Spleen (tissue), 11 donors: ENCODE data around the gene USP24. TPM values are rescaled to one million over a fixed set of nuclear protein-coding genes. Genes with fewer than 3 reads are reported as not detected.
A peak's percentile ranks its signal among the peaks of the same experiment; 100 is the strongest.

ENCODE experiments used
- DNase-seq: peaks from one replicate; pipeline ENCODE4 v3.0.0-alpha.2; 2020
- H3K27ac ChIP-seq, 8 donors: fragments of 200-600 bp; sonication (generic) in 7 of 8; 1 replicate in 4 of 8; 2 replicates in 4 of 8; pipeline versions ENCODE4 v1.5.0 to v1.8.0; 2016 to 2021; ENCODE audit warnings: inconsistent platforms in 4 of 8, mild to moderate bottlenecking in 4 of 8, moderate library complexity in 1 of 8
- H3K27me3 ChIP-seq, 7 donors: fragments of 200-600 bp; sonication (generic) in 6 of 7; replicated peaks in 1 of 7; 1 replicate in 4 of 7; 2 replicates in 3 of 7; pipeline versions ENCODE4 v1.5.0 to v1.8.0; 2016 to 2021; ENCODE audit warnings: inconsistent platforms in 3 of 7, mild to moderate bottlenecking in 1 of 7
- H3K36me3 ChIP-seq, 6 donors: fragments of 200-600 bp; sonication (generic) in 5 of 6; 1 replicate in 4 of 6; 2 replicates in 2 of 6; pipeline versions ENCODE4 v1.5.0 to v1.8.0; 2016 to 2021; ENCODE audit warnings: inconsistent platforms in 2 of 6
- H3K4me1 ChIP-seq, 6 donors: fragments of 200-600 bp; sonication (generic) in 5 of 6; 1 replicate in 3 of 6; 2 replicates in 3 of 6; pipeline versions ENCODE4 v1.5.0 to v1.8.0; 2016 to 2021; ENCODE audit warnings: inconsistent platforms in 3 of 6
- H3K4me3 ChIP-seq, 8 donors: fragments of 200-600 bp; sonication (generic) in 7 of 8; 1 replicate in 4 of 8; 2 replicates in 4 of 8; pipeline versions ENCODE4 v1.5.0 to v1.8.0; 2016 to 2021; ENCODE audit warnings: inconsistent platforms in 4 of 8, mild to moderate bottlenecking in 4 of 8, moderate library complexity in 2 of 8
- H3K9me3 ChIP-seq, 8 donors: fragments of 200-600 bp; sonication (generic) in 7 of 8; 1 replicate in 4 of 8; 2 replicates in 4 of 8; pipeline versions ENCODE4 v1.5.0 to v1.8.0; 2016 to 2021; ENCODE audit warnings: inconsistent platforms in 4 of 8
- POLR2A ChIP-seq, 3 donors: fragments of 450-650 bp; IDR thresholded peaks; one replicate each; pipeline ENCODE4 v1.5.1; 2017; ENCODE audit warnings: antibody characterized with exemption in 3 of 3, mild to moderate bottlenecking in 1 of 3
- POLR2AphosphoS5 ChIP-seq, 3 donors: sonication (generic); formaldehyde crosslinking; IDR thresholded peaks; one replicate each; pipeline ENCODE4 v1.5.1; 2017; ENCODE audit warnings: antibody characterized with exemption in 3 of 3
- WGBS, 5 donors: extraction: QIAGEN DNeasy Blood & Tissue Kit in 3 of 5; methylation state at CpG; one replicate each; pipeline versions ENCODE4 v1.1.5 to v1.1.7; 2013 to 2018; 5-methylcytosine and 5-hydroxymethylcytosine counted together
- intact Hi-C: fragments of 100-400 bp; cut with DNase I; formaldehyde crosslinking; loops from one replicate; pipeline ENCODE4 v1.15.0; 2023; ENCODE audit warnings: low total_unique reads
- polyA plus RNA-seq, 3 donors: library from polyadenylated mRNA; stranded (reverse); fragments of 200-250 nt; gene quantifications; one replicate each; pipeline ENCODE4 v1.2.1, GENCODE V29; 2013
- total RNA-seq, 7 donors: library from RNA; depleted of rRNA in 3 of 7; stranded (reverse); fragments of >200 nt in 3 of 7; fragmentation: NEBNext Ultra II Directional in 4 of 7; extraction: Animal tissue kit (Norgen Biotek cat#: 25700) in 4 of 7; gene quantifications; one replicate each; pipeline versions ENCODE4 v1.1.0 to v1.2.1, GENCODE V29; 2016 to 2021
- TF ChIP-seq, protein P1 (sequence below), 11 experiments: fragments of 200-600 bp in 7 of 11; fragments of 450-650 bp in 4 of 11; sonication (generic) in 4 of 11; IDR thresholded peaks in 8 of 11; conservative IDR thresholded peaks in 3 of 11; 1 replicate in 7 of 11; 2 replicates in 4 of 11; pipeline versions ENCODE4 v1.4.0 to v1.8.0; 2016 to 2021; ENCODE audit warnings: antibody characterized with exemption in 11 of 11, inconsistent platforms in 4 of 11, mild to moderate bottlenecking in 1 of 11
- donor health status: healthy with polysubstance abuse.
- donor health status: DM: no; HTN: no; CAD: no; lungs with moderate emphysema.
- donor health status: DM: no; HTN: no; CAD: no.
- donor health status: Bipolar disorder and iron deficiency.
- donor health status: healthy.
- donor health status: DM: no; HTN: no; CAD: no.
- donor health status: DM: yes; HTN: yes; CAD: no.

Gene USP24
- total and polyA plus RNA-seq, 10 donors, result 11.6 to 94.5 (median 70.1) TPM

DNA sequence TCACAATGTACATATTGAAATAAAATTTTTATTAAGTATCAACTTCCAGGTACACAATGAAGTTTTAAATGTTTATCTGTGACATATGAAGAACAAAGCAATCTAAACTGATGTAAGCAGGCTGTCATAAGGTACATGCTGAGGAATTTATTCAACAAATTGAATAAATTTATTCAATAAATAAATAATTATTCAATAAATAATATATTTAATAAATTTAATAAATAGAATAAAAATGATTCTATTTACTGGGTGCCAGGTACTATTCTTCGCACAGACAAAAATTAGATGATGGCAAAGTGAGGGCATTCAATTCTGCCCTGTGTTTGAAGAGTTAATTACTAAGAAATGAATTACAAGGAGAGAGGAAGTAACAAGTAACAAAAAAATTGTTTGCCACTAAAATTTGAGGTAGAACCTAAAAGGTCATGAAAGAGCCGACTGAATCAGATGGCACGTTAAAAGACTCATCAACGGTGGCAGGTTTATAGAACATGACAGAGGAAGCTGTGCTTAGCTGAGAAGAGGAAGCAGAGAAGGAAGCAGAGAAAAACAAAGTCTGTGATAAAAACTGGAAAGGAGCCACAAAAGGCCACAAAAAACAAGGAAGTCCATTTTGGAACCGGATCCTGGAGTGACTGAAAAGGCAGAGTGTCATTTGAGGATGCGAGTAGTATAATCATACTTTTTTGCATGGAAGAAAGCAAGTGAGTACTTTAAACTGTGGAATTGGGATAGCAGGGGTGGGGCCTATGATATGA is 2.2 kb upstream of the USP24 start:
- peak overlapping the region; percentile 38 to 99 (median 97) for H3K27ac ChIP-seq
- DNase-seq, result no peak
- H3K4me3 ChIP-seq, result no peak overlapping the region
- 16 to 18% (median 18%) methylated on average over 6 of the region's 6 CpGs for WGBS, 5 donors
- intact Hi-C loops, result no loop called here
- no peaks in the 10 kb centered on the region for H3K36me3 ChIP-seq
- TF ChIP-seq POLR2A (IDR thresholded peaks at IDR 0.05) (no peak), POLR2AphosphoS5 (IDR thresholded peaks at IDR 0.05) (peak in 1 of 3 donors; percentile 64)
- TF ChIP-seq, protein P1, sequence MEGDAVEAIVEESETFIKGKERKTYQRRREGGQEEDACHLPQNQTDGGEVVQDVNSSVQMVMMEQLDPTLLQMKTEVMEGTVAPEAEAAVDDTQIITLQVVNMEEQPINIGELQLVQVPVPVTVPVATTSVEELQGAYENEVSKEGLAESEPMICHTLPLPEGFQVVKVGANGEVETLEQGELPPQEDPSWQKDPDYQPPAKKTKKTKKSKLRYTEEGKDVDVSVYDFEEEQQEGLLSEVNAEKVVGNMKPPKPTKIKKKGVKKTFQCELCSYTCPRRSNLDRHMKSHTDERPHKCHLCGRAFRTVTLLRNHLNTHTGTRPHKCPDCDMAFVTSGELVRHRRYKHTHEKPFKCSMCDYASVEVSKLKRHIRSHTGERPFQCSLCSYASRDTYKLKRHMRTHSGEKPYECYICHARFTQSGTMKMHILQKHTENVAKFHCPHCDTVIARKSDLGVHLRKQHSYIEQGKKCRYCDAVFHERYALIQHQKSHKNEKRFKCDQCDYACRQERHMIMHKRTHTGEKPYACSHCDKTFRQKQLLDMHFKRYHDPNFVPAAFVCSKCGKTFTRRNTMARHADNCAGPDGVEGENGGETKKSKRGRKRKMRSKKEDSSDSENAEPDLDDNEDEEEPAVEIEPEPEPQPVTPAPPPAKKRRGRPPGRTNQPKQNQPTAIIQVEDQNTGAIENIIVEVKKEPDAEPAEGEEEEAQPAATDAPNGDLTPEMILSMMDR (IDR thresholded peaks at IDR 0.05 in 8 of 11, conservative IDR thresholded peaks at IDR 0.05 in 3 of 11), result no peak
- no peaks in the 10 kb centered on the region for H3K27me3 ChIP-seq
- H3K4me1 ChIP-seq, result peaks cover 37 to 54% (median 50%) of the 10 kb centered on the region in 6 donors
- H3K9me3 ChIP-seq, result no peaks in the 10 kb centered on the region

DNA sequence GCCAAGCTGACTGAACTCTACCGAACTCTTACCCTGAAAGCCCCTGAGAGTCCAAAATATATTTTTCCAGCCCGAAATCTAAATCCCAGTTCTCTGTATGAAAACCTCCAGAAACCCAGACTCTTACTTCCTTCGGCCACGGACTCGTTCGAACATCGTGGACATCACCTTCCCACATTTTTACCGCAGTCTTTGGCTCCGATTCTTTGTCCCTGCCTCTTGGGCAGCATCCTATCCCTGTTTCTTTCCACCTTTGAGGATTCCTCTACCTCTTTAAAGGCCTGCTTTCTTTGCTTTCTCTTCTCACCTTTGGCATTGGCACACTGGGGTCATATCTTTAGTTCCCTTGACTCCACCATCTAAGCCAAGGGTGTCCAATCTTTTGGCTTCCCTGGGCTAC is 932 bp upstream of the USP24 start:
- TF ChIP-seq POLR2AphosphoS5 (IDR thresholded peaks at IDR 0.05) (no peak), POLR2A (IDR thresholded peaks at IDR 0.05) (no peak)
- TF ChIP-seq, protein P1 (IDR thresholded peaks at IDR 0.05 in 8 of 11, conservative IDR thresholded peaks at IDR 0.05 in 3 of 11), result no peak
- Histone ChIP-seq H3K27ac (peak overlapping the region; percentile 96 to 99 (median 98)), H3K36me3 (no peaks in the 10 kb centered on the region), H3K27me3 (no peaks in the 10 kb centered on the region), H3K9me3 (no peaks in the 10 kb centered on the region), H3K4me1 (peaks cover 44 to 67% (median 63%) of the 10 kb centered on the region in 6 donors), H3K4me3 (peak overlapping the region; percentile 71 to 93 (median 77))
- intact Hi-C loops, result no loop called here
- DNase-seq, result no peak
- WGBS, 5 donors, result 18 to 28% (median 19%) methylated on average over 9 of the region's 9 CpGs

DNA sequence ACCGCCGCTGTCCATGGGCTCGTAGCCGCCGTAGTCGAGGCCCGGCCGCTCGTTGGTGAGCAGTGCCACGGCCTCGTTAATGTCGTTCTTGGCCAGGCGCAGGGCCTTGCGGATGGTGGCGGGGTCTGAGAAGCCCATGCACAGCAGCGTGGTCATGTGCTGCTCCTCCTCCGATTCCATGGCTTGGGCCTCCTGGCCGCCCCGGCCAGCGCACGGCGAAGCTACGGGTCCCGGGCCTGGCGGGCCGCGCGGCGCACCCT is 300 bp downstream of the USP24 start:
- intact Hi-C loops, result no loop called here
- no peaks in the 10 kb centered on the region for H3K36me3 ChIP-seq

More for the DNA sequence above, 300 bp downstream of the USP24 start:
- 0 to 1% (median 0%) methylated on average over 10 to 29 of the region's 29 CpGs for WGBS, 5 donors
- Histone ChIP-seq H3K4me3 (peak overlapping the region; percentile 71 to 93 (median 77)), H3K27me3 (no peaks in the 10 kb centered on the region), H3K9me3 (no peaks in the 10 kb centered on the region), H3K27ac (peak overlapping the region; percentile 96 to 99 (median 98)), H3K4me1 (peaks cover 55 to 79% (median 75%) of the 10 kb centered on the region in 6 donors)
- no peak for DNase-seq
- TF ChIP-seq, protein P1 (IDR thresholded peaks at IDR 0.05 in 8 of 11, conservative IDR thresholded peaks at IDR 0.05 in 3 of 11), result no peak
- TF ChIP-seq POLR2A (IDR thresholded peaks at IDR 0.05), result no peak
- no peak for TF ChIP-seq POLR2AphosphoS5 (IDR thresholded peaks at IDR 0.05)
